Fibroblast of skin of scalp (primary cell): Measurements from ENCODE around the gene SATB1.

Experiments
- DNase-seq: peaks from one replicate; pipeline ENCODE4 v3.0.0-alpha.2; 2013

The SATB1 gene

GRCh38 chr3:18401300-18401961, 23.7 kb downstream of the SATB1 start:
- no peak for DNase-seq

GRCh38 chr3:18398448-18398847, 26.7 kb downstream of the SATB1 start:
- DNase-seq, result no peak

DNA sequence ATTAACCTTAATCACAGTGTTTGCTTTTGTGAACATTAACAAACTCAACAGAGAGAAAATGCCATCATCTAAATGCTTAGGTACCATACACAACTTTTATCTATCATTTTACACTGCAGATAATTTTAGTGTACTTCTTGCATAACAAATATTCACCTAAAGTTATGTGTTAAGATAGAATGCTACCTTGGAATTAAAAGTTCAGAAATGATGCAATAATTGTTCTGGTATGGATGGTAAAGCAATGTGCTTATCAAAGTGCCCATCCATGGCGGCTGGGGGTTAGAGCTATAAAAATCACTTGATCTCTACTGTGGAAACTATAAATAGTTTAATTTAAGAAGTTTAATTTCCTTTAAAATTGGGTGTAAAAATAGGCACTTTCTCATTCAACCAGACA, 28.7 kb downstream of the SATB1 start:
- no peak for DNase-seq

GRCh38 chr3:18394384-18394995, 30.6 kb downstream of the SATB1 start:
- no peak for DNase-seq

DNA sequence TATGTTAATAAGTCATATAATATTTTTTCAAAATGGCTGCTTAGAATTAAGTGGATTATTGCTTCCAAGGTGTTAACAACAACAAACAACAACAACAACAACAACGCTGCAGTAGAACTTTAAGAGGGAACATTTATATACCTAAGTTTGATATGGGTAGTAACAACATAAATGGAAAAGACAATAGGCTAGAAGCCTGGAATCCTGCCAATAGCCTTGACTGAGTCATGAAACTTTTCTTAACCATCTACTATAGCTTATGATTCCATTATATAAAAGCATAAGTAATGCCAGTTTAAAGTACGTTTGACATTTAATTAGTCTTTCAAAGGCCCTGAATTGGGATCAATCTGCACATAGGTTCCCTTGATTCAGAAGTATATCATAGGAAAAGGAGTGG, 31.2 kb downstream of the SATB1 start:
- peak; percentile 22 for DNase-seq

DNA sequence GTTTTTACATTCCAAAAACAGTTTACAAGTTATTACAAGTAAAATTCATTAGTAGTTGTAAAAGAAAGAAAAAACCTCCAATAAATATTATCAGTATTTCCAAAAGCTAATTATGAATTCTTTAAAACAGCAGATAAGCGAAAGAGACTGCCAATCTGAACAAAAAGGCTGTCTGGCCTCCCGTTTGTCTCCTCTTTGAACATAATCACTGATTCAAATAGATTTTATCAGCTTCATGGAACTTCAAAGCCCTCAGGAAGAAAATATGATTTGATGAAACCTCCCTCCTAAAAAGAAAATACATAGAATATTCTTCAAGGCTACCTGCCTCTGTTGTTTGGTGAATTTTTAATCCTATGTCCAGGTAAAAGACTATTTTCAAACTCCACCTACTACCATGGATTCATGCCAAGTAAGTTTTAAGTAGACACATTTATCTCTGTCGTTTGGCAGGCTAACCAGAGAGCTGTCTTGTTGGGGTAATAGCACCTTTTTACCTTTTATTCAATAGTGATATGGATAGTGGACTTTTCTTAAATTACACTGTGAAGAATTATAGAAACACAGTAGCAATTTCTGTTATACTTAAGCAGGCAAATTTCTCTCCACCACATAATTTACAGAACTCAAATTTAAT, 35.0 kb downstream of the SATB1 start:
- no peak for DNase-seq

DNA sequence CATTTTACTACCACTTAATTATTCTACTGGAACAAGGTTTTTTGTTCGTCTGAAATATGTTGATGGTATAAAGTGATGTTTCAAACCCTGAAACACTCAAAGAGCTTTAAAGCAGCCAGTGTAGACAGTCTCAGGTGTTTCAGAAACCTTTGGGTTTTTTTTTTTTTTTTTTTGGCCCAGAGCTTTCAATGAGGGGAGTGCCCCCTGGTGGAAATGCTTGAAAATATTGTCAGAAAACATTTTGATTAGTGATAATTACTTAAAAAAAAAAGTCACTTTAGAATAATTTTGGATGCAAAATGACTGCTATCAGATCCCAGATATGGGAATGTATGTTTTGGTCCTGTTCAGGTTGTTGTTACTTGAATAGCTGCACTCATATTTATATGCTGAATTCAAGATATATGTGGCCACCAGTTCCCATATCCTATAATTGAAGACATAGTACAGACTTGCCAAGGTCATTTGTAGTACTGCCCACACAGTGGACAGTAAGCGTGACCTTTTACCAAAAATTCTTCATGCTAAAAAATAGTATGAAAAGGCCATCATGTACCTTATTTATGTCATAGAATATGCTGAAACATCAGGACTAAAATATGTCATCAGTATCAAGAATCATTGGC, 35.9 kb downstream of the SATB1 start:
- DNase-seq, result peak; percentile 22

DNA sequence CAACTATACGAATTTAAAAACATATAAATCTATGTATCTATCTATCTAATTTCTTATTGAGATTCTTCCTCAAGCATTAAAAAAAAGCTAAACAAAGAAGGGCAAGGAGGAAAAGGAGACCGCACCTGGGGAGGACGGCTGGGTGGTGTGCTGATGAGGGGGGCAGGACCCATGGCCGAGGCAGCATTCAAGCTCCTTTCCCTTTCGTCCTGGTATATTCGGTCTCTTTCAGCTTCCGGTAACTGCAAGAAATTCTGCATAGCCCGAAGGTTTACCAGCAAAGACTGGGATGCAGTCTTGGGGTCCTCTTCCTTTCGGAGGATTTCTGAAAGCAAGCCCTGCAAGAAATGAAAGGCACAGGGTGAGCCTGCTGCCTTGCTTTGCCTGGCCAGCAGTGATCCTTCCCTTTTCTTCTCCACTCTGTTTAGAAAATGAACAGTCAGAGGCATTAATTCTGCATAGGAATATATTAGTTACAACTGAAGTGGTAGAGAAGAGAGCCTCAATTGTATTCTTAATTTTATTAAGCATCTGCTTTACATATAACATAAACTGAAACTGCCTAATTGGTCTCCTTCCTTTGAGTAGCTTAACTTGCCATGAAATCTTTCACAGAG, 38.8 kb downstream of the SATB1 start:
- no peak for DNase-seq

DNA sequence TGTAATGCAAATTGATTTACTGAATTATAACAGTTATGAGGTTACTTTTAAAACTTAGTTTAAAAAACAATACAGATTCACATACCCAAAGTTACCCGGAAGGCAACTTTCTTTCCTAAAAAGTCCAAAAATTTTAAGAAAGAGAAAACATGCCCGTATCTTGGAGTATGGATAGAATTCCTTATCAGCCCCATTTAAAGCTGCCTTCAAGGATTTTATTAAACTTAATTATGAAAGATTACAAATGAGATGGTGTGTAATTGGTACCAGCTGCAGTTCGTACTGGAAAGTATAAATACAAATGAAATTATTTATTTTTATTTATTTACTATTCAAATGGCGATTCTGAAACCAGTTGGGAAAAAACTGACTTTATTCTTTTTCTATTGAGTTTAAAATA, 39.4 kb downstream of the SATB1 start:
- no peak for DNase-seq

- no peak for DNase-seq
Observed at GRCh38 chr3:18382760-18383369, 42.3 kb downstream of the SATB1 start.

DNA sequence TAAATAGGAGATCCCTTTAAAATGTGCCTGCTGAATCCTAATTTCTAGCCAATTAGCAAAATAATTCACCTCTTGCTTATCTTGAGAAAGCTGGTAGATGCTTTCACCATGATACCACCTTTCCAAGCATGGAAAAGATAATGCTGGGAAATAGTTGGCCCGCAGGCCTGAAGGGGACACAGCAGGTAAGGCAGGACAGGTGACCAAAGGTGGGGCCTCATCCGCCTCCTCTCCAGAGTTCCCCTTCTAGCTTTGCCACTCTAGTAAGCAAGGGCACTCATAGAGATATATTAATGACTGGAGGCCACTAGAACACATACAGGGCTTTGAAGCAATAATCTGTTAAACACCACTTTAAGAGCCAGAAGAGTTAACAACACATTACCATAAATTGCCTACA, 45.5 kb downstream of the SATB1 start:
- no peak for DNase-seq

GRCh38 chr3:18378218-18378617, 46.9 kb downstream of the SATB1 start:
- DNase-seq, result no peak

- no peak for DNase-seq
Observed at GRCh38 chr3:18376682-18377081, 48.5 kb downstream of the SATB1 start.

GRCh38 chr3:18372786-18373405, 52.2 kb downstream of the SATB1 start:
- DNase-seq, result no peak

DNA sequence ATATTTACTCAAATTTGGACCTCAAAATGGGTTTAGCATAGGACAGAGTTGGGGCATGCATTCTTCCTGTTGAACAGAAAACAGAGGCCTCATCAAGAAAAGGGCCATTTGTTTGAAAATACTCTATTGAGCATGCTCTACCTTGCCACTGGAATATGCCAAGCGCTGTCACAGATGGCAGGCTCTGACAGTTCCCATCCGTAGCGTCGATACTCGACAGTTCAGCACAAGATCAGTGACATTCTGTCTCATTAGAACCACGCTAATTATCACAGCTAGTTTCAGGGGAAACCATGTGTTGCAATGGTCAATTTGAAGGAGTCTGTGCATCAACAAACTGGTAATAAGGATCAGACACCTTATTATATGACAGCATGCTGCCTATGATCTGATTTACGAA, 54.5 kb downstream of the SATB1 start:
- DNase-seq, result no peak

GRCh38 chr3:18369551-18370185, 55.5 kb downstream of the SATB1 start:
- peak; percentile 26 for DNase-seq

- DNase-seq, result no peak
Observed at GRCh38 chr3:18366258-18366657, 58.9 kb downstream of the SATB1 start.

- DNase-seq, result no peak
Observed at GRCh38 chr3:18363338-18363737, 61.8 kb downstream of the SATB1 start.

GRCh38 chr3:18357747-18358146, 67.4 kb downstream of the SATB1 start:
- DNase-seq, result no peak

DNA sequence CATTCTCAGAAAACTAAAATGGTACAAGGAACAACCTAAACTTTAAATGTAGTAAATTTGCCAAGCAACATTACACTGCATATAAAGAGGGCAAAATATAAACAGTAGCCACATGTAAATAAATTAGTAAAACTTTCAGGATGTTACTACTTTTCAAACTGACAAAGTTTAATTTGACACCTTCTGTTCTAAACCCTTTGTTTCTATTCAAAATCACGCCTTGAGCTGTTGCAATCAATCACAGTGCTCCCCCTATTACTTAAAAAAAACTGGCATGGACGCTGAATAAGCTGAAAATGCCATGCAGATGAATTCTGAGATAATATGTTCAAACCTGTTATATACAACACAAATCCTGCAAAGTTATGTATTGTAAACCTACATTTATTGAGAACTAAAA, 69.3 kb downstream of the SATB1 start:
- DNase-seq, result no peak

DNA sequence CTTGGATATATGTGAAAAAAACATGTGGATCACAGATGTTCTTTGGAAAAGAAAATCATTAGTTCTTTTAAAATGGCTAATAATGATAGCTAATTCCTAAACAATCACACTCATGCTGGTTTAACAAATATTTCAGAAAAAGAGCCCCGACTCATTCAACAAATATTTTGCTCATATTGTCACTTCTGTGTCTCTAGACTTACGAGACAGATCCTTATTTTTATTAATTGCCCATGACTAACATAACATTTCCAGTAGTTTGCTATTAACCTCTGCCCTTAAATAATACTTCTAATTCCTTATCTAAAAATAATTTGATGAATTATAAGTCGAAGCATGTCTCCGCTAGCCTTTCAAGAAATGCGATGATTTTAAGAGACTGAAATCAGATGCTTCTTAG, 70.4 kb downstream of the SATB1 start:
- peak; percentile 46 for DNase-seq
